Loucy (cell line): ENCODE data around the gene BAD.

Experiments
- H2AFZ ChIP-seq: fragments of 200-600 bp; sonication (generic); 2 replicates; pipeline ENCODE4 v1.6.0; 2016; ENCODE audit warnings: antibody characterized with exemption, mild to moderate bottlenecking, low read length, moderate library complexity
- H3F3A ChIP-seq: fragments of 200-600 bp; 2 replicates; pipeline ENCODE4 v1.6.0; 2016; ENCODE audit warnings: antibody characterized with exemption, low read depth, mild to moderate bottlenecking
- H3K27me3 ChIP-seq: fragments of 200-600 bp; sonication (generic); 2 replicates; pipeline ENCODE4 v1.6.1; 2014; ENCODE audit warnings: low read length, mild to moderate bottlenecking; ENCODE audit not compliant: insufficient read depth, poor library complexity, severe bottlenecking
- H3K36me3 ChIP-seq: fragments of 200-600 bp; sonication (generic); 2 replicates; pipeline ENCODE4 v1.6.1; 2016; ENCODE audit warnings: low read length; ENCODE audit not compliant: insufficient read depth
- H3K4me1 ChIP-seq: fragments of 200-600 bp; sonication (generic); 2 replicates; pipeline ENCODE4 v1.5.1; 2014; ENCODE audit warnings: low read length, mild to moderate bottlenecking; ENCODE audit not compliant: insufficient read depth, poor library complexity, severe bottlenecking
- H3K4me2 ChIP-seq: fragments of 200-600 bp; sonication (generic); 2 replicates; pipeline ENCODE4 v1.6.0; 2014; ENCODE audit warnings: antibody characterized with exemption, low read length, low read depth, mild to moderate bottlenecking; ENCODE audit not compliant: poor library complexity, severe bottlenecking
- H3K4me3 ChIP-seq: fragments of 200-600 bp; sonication (generic); 2 replicates; pipeline ENCODE4 v1.5.1; 2014; ENCODE audit warnings: low read length, mild to moderate bottlenecking, mixed read lengths; ENCODE audit not compliant: poor library complexity, severe bottlenecking
- H3K79me2 ChIP-seq: fragments of 200-600 bp; sonication (generic); 2 replicates; pipeline ENCODE4 v1.6.1; 2014; ENCODE audit warnings: low read length; ENCODE audit not compliant: insufficient read depth
- H3K9ac ChIP-seq: fragments of 200-600 bp; sonication (generic); 2 replicates; pipeline ENCODE4 v1.6.0; 2014; ENCODE audit warnings: mild to moderate bottlenecking, low read depth, low read length, moderate library complexity; ENCODE audit not compliant: poor library complexity, severe bottlenecking
- H3K9me2 ChIP-seq: fragments of 200-600 bp; sonication (generic); replicated peaks from 2 replicates; pipeline ENCODE4 v1.6.1; 2016; ENCODE audit warnings: low read depth, low read length, mixed read lengths
- H3K9me3 ChIP-seq: fragments of 200-600 bp; sonication (generic); 2 replicates; pipeline ENCODE4 v1.6.1; 2014; ENCODE audit warnings: mild to moderate bottlenecking, antibody characterized with exemption, low read length, low read depth; ENCODE audit not compliant: insufficient read depth
- H4K20me1 ChIP-seq: fragments of 200-600 bp; sonication (generic); 2 replicates; pipeline ENCODE4 v1.6.0; 2014; ENCODE audit warnings: antibody characterized with exemption, low read length, mild to moderate bottlenecking; ENCODE audit not compliant: insufficient read depth, poor library complexity, severe bottlenecking
- EZH2phosphoT487 ChIP-seq: fragments of 200-600 bp; IDR thresholded peaks from 2 replicates; pipeline ENCODE4 v1.6.1; 2018; ENCODE audit warnings: antibody characterized with exemption, mild to moderate bottlenecking, moderate library complexity, borderline replicate concordance
- TF ChIP-seq, protein P1 (sequence below): fragments of 200-600 bp; sonication (generic); conservative IDR thresholded peaks from 2 replicates; pipeline ENCODE4 v1.5.1; 2014; ENCODE audit warnings: mild to moderate bottlenecking, antibody characterized with exemption, low read length

BAD gene

DNA sequence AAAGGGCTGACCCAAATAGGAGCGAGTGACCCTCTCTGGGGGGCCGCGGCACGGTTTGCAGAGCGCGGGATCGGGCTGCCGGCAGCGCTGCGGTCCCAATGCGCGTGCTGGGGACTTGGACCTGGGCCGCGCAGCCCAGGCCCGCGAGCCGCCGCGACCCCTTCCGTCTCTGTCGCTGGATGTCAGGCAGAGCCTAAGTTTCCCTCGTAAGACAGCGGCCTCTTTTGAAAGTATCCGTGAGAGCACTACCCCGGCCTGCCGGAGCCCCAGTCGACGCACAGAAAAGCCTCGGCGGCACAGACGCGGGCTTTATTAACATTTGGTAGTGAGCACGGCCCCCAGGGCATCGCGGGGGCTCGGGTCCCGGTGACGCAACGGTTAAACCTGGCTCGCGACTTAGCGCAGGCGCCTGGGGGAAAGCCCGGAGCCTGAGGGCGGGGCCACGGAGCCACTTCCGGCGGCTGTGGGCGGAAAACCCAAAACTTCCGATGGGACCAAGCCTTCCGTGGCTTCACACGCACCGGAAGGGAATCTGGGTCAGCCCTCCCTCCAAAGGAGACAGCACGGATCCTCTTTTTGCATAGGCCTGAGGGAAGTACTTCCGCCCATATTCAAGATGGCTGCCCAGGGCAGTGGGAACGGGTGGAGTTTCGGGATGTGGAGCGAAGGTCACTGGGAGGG, 14.8 kb downstream of the BAD start:
- Histone ChIP-seq H4K20me1 (no peaks in the 10 kb centered on the region), H3K27me3 (no peaks in the 10 kb centered on the region), H3K4me1 (peaks cover 27% of the 10 kb centered on the region), H3K9me2 (no peaks in the 10 kb centered on the region), H3K79me2 (no peaks in the 10 kb centered on the region; the same call in 1 of the 2 replicates), H3K4me3 (peak overlapping the region; percentile 74), H3K9me3 (no peaks in the 10 kb centered on the region), H3K36me3 (no peaks in the 10 kb centered on the region), H3F3A (peaks cover 6% of the 10 kb centered on the region; the same call in 1 of the 2 replicates), H2AFZ (peak overlapping the region; percentile 77), H3K9ac (peak overlapping the region; percentile 87), H3K4me2 (peak overlapping the region; percentile 99)
- no peak for TF ChIP-seq EZH2phosphoT487
- TF ChIP-seq, protein P1, sequence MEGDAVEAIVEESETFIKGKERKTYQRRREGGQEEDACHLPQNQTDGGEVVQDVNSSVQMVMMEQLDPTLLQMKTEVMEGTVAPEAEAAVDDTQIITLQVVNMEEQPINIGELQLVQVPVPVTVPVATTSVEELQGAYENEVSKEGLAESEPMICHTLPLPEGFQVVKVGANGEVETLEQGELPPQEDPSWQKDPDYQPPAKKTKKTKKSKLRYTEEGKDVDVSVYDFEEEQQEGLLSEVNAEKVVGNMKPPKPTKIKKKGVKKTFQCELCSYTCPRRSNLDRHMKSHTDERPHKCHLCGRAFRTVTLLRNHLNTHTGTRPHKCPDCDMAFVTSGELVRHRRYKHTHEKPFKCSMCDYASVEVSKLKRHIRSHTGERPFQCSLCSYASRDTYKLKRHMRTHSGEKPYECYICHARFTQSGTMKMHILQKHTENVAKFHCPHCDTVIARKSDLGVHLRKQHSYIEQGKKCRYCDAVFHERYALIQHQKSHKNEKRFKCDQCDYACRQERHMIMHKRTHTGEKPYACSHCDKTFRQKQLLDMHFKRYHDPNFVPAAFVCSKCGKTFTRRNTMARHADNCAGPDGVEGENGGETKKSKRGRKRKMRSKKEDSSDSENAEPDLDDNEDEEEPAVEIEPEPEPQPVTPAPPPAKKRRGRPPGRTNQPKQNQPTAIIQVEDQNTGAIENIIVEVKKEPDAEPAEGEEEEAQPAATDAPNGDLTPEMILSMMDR, result peak; percentile 31

DNA sequence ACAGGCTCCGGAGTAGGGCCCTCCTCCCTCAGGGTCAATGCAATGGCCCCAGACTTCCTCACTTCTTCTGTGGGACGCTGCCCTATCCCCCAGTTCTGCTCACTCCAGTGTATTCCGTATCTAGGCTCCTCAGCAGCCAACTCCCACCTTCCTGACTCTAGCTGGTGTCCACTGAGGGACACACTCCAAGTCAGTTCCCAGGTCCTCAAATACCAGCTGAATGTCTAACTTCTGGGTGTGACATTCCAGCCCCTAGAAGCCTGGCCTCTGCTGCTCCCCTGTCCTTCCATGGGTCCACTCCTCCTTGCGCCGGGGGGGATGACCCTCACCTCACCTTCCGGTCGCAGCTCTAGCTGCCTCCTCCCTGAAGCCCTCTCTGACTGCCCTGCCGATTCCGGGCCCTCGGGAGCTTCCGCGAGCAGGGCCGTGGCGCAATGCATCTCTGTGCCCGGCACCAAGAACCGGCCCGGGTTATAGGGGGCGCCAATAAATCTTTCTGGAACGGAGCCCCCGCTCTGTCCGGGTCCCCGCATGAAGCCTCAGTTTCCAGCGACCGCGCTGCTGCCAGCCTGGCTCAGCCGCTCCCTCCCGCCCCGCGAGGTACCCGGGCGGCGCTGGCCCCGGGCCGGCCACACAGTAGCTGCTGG, 15.4 kb downstream of the BAD start:
- no peak for TF ChIP-seq EZH2phosphoT487
- TF ChIP-seq, protein P1, result no peak
- H3K36me3 ChIP-seq, result no peaks in the 10 kb centered on the region
- H2AFZ ChIP-seq, result peak overlapping the region; percentile 77

DNA sequence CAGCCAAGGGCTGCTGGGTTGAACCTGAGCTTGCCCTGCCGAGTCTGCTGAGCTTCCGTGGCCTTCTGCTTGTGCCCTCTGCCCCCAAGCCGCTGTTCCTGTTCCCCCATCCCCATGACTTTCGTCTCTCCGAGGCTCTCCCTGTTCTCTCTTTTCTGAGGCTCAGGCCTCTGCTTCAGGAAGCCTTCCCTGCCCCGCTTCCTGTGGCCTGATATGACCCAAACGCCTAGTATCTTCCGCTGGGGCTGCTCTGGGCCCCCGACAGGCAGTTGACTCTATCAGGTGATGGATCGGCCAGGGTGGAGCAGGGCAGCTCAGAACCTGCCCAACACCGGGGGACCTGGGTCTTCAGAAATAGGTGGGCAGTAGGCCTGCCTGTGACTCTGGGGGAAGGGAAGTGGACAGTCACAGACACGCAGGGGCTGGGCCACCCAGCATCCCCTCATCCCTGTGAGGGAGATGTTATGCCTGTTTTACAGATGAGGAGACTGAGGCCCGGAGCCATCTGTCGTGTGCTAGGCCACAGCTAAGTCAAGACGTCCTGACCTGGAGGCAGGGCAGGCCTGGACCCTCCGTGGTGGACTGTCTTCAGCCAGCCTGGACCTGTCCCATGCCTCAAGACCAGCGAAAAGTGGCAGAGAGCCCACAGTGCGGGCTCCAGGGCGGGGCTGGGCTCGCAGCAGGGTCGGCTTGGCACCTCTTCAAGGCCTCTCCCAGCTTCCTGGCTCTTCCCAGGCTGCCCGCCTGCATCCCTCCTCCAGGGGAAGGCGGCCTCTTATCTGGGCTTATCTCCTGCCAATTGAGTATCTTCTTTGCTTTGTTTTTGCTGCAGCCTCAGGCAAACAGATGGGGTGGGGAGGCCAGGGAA, 16.2 kb downstream of the BAD start:
- Histone ChIP-seq H3K79me2 (no peaks in the 10 kb centered on the region; the same call in 1 of the 2 replicates), H3K4me3 (peak overlapping the region; percentile 74), H3K36me3 (no peaks in the 10 kb centered on the region), H3K9me3 (no peaks in the 10 kb centered on the region), H3K9ac (peak overlapping the region; percentile 87), H3K4me2 (peak overlapping the region; percentile 82), H3F3A (peaks cover 6% of the 10 kb centered on the region; the same call in 1 of the 2 replicates), H4K20me1 (no peaks in the 10 kb centered on the region), H3K4me1 (peaks cover 27% of the 10 kb centered on the region), H2AFZ (no peak overlapping the region), H3K27me3 (no peaks in the 10 kb centered on the region), H3K9me2 (no peaks in the 10 kb centered on the region)
- TF ChIP-seq, protein P1, result no peak
- TF ChIP-seq EZH2phosphoT487, result no peak

More for the DNA sequence above, 15.4 kb downstream of the BAD start:
- Histone ChIP-seq H3K4me3 (peak overlapping the region; percentile 74), H3F3A (peaks cover 6% of the 10 kb centered on the region; the same call in 1 of the 2 replicates), H3K27me3 (no peaks in the 10 kb centered on the region), H4K20me1 (no peaks in the 10 kb centered on the region), H3K9me2 (no peaks in the 10 kb centered on the region), H3K9ac (peak overlapping the region; percentile 87), H3K79me2 (no peaks in the 10 kb centered on the region; the same call in 1 of the 2 replicates), H3K9me3 (no peaks in the 10 kb centered on the region), H3K4me1 (peaks cover 27% of the 10 kb centered on the region), H3K4me2 (peak overlapping the region; percentile 82)
